ENCODE data around the gene USP32. TPM values are rescaled to one million over a fixed set of nuclear protein-coding genes. Genes with fewer than 3 reads are reported as not detected.

USP32 gene
- total and polyA plus RNA-seq, 2 donors (not counting 3 experiments of a cell fraction or from before 2014, with no cell fraction given): 15.7 to 52.9 TPM

DNA sequence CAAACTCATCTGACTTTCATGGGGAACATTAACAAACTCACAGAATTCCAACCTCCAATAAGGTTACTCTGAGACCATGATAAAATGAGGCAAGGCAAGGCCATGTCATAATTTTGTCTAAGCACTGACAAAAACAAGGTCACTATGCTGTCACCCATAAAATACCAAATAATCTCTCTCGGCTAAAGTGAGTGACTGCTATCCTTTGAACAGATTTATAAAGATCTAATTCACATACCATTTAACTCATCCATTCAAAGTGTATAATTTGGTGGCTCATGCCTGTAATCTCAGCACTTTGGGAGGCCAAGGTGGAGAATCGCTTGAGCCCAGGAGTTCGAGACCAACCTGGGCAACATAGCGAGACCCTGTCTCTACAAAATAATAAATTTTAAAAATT is 262.8 kb downstream of the USP32 start:
- no peak for TF ChIP-seq POLR2A (IDR thresholded peaks at IDR 0.05; ENCODE audit: low read depth, low read length)
- no peak for TF ChIP-seq MYC (IDR thresholded peaks at IDR 0.05; ENCODE audit: low read depth, low read length)
- no peak for TF ChIP-seq EZH2 (IDR thresholded peaks at IDR 0.05; ENCODE audit: borderline replicate concordance, low read depth, low read length, severe bottlenecking)
- TF ChIP-seq GATA2 (IDR thresholded peaks at IDR 0.05; ENCODE audit: insufficient read depth, insufficient read length, low read depth, low read length): no peak
- no peak for TF ChIP-seq MAX (IDR thresholded peaks at IDR 0.05; ENCODE audit: insufficient read depth, insufficient read length)
- TF ChIP-seq FOS (IDR thresholded peaks at IDR 0.05; ENCODE audit: borderline replicate concordance, insufficient read depth, low read length): no peak
- TF ChIP-seq POLR2AphosphoS5 (IDR thresholded peaks at IDR 0.05; ENCODE audit: insufficient read depth, low read depth, low read length): no peak
- no peak for TF ChIP-seq JUN (IDR thresholded peaks at IDR 0.05; ENCODE audit: borderline replicate concordance, insufficient read depth, insufficient read length, low read depth)
- TF ChIP-seq CTCF (IDR thresholded peaks at IDR 0.05; ENCODE audit: extremely low read depth in 1 of 2, insufficient read depth in 1 of 2, low read depth in 1 of 2, low read length in 2 of 2): no peak
- POLR2A ChIA-PET: no interaction called here
- H3K27ac ChIP-seq (ENCODE audit: insufficient read depth, low read depth, low read length): no peak overlapping the region

More for the DNA sequence above, 262.8 kb downstream of the USP32 start:
- no peak overlapping the region for H3K4me3 ChIP-seq (replicated peaks in 1 of 3; ENCODE audit: insufficient read depth in 1 of 3, low read depth in 1 of 3, low read length in 3 of 3)
- DNase-seq (ENCODE audit: low read depth, low spot score) (no peak), FAIRE-seq (no peak)
- peaks cover 3% of the 10 kb centered on the region for H3K4me1 ChIP-seq (ENCODE audit: control insufficient read depth, extremely low read depth, insufficient read depth, low read length)
- intact Hi-C loops (cut with micrococcal nuclease) (no loop called here), dilution Hi-C loops (cut with MboI; ENCODE audit: extremely low pct_ligation_motif_present, low sequenced_read_pairs) (no loop called here)
- no peak overlapping the region for H2AFZ ChIP-seq (ENCODE audit: low read depth, low read length)
- no peaks in the 10 kb centered on the region for H3K9me3 ChIP-seq (replicated peaks; ENCODE audit: control insufficient read depth, insufficient read depth, low read length)
- no TSS peak for BruUV-seq (replicated peaks)
- peaks cover 2% of the 10 kb centered on the region in 2 experiments for H3K36me3 ChIP-seq (ENCODE audit: control insufficient read depth in 2 of 2, extremely low read depth in 1 of 2, insufficient read depth in 2 of 2, low read length in 2 of 2)
- H3K9me1 ChIP-seq (replicated peaks; ENCODE audit: control insufficient read depth, extremely low read depth, insufficient read depth, low read length): no peaks in the 10 kb centered on the region
- no peaks in the 10 kb centered on the region for H4K20me1 ChIP-seq (replicated peaks; ENCODE audit: control insufficient read depth, extremely low read depth, insufficient read depth, low read length)
- no peak overlapping the region for H3K4me2 ChIP-seq (ENCODE audit: insufficient read depth, low read length)
- H3K27me3 ChIP-seq (ENCODE audit: control insufficient read depth in 2 of 2, insufficient read depth in 2 of 2, low read length in 2 of 2): no peaks in the 10 kb centered on the region
- H3K9ac ChIP-seq (replicated peaks; ENCODE audit: extremely low read depth, insufficient read depth, low read length): no peak overlapping the region
- CTCF ChIA-PET: no interaction called here
- H3K79me2 ChIP-seq (ENCODE audit: control insufficient read depth, insufficient read depth, low read length): peaks cover 2% of the 10 kb centered on the region

Small RNA genes lying within 50 kb of the gene (small RNA-seq; reads per million reads assigned to genes)
- gene SCARNA20 (ENCODE audit: insufficient read depth, insufficient read length, low read depth, low replicate concordance): 7.0 reads per million, percentile 50 among the genes with 10 or more reads in this experiment

Other genes with a start within 250 kb of the USP32 start
- 0.29 TPM in 1 of 2 replicates, not detected in the other for gene CA4, start 242.2 kb downstream of the USP32 start, total RNA-seq
- 0.10 and 0.17 TPM in 2 replicates for gene CA4, start 242.2 kb downstream of the USP32 start, polyA plus RNA-seq
- not detected in 2 replicates for gene CHCT1, start 30.4 kb upstream of the USP32 start, total RNA-seq
- gene CHCT1, start 30.4 kb upstream of the USP32 start, polyA plus RNA-seq: not detected in 2 replicates
- 42.0 and 49.1 TPM in 2 replicates for gene APPBP2, start 134.1 kb upstream of the USP32 start, total RNA-seq
- gene APPBP2, start 134.1 kb upstream of the USP32 start, polyA plus RNA-seq: 6.3 and 8.4 TPM in 2 replicates
- 18.6 and 19.0 TPM in 2 replicates for gene PPM1D, start 208.1 kb upstream of the USP32 start, total RNA-seq
- gene PPM1D, start 208.1 kb upstream of the USP32 start, polyA plus RNA-seq: 7.0 and 7.9 TPM in 2 replicates

Data from endothelial cell of umbilical vein (primary cell).